Body of pancreas (tissue), 4 donors: ENCODE measurements around the gene SUSD3.

Experiments
- CTCF ChIP-seq, 7 experiments: fragments of 450-650 bp in 4 of 7; fragments of 200-600 bp in 3 of 7; sonication (generic) in 3 of 7; IDR thresholded peaks; one replicate each; pipeline ENCODE4 v1.5.1; 2016 to 2019; ENCODE audit warnings: antibody characterized with exemption in 7 of 7
- POLR2A ChIP-seq, 3 donors: fragments of 450-650 bp; IDR thresholded peaks; one replicate each; pipeline ENCODE4 v1.6.1; 2016; ENCODE audit warnings: antibody characterized with exemption in 3 of 3, mild to moderate bottlenecking in 2 of 3

- TF ChIP-seq CTCF (IDR thresholded peaks at IDR 0.05) (no peak), POLR2A (IDR thresholded peaks at IDR 0.05) (no peak)
Observed at GRCh38 chr9:93112864-93113389, 54.4 kb downstream of the SUSD3 start.
